ENCODE measurements around the gene PLA2G3.

Gene PLA2G3

DNA sequence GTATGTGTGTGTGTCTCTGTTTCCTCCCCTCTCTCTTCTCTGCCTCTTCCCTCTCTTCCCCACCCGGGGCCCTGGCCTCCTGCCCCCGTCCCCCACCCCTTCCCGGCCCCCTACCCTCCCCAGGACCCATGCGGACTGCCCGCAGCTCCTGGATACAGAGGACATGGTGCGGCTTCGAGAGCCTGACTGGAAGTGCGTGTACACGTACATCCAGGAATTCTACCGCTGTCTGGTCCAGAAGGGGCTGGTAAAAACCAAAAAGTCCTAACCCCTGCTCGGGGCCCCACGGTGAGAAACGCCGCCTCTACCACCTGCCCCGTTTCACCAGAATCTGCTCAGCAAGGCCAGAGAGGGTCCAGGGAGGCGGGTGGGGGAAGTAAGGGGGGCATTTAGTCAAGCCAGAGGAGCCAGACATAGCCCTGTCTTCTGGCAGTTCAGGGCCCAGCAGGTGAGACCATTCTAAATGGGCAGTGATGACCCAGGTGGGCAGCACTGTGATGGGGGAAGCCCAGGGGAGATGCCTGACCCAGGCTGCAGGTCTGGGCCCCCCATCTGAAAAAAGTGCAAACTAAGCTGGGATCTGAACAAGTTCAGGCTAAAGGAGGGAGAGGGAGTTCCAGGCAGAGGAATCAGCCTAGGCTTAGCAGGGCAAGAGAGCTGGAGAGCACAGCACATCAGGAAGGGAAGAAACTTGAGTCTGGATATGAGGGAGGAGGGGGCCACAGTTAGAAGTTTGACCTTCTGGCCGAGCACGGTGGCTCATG, 39.4 kb downstream of the PLA2G3 start:
- H3K4me1 ChIP-seq (ENCODE audit: insufficient read depth, poor library complexity, severe bottlenecking) = no peaks in the 10 kb centered on the region
- no peaks in the 10 kb centered on the region for H3K9me3 ChIP-seq (ENCODE audit: severe bottlenecking)
- H3K4me3 ChIP-seq (ENCODE audit: severe bottlenecking) = no peak overlapping the region
- no peak overlapping the region for H3K27ac ChIP-seq (ENCODE audit: poor library complexity, severe bottlenecking)
- no peak for DNase-seq (ENCODE audit: low spot score)
- no peaks in the 10 kb centered on the region for H3K27me3 ChIP-seq (ENCODE audit: insufficient read depth, poor library complexity, severe bottlenecking)
- no peak for ATAC-seq (ENCODE audit: low read depth)
- TF ChIP-seq, protein P1, sequence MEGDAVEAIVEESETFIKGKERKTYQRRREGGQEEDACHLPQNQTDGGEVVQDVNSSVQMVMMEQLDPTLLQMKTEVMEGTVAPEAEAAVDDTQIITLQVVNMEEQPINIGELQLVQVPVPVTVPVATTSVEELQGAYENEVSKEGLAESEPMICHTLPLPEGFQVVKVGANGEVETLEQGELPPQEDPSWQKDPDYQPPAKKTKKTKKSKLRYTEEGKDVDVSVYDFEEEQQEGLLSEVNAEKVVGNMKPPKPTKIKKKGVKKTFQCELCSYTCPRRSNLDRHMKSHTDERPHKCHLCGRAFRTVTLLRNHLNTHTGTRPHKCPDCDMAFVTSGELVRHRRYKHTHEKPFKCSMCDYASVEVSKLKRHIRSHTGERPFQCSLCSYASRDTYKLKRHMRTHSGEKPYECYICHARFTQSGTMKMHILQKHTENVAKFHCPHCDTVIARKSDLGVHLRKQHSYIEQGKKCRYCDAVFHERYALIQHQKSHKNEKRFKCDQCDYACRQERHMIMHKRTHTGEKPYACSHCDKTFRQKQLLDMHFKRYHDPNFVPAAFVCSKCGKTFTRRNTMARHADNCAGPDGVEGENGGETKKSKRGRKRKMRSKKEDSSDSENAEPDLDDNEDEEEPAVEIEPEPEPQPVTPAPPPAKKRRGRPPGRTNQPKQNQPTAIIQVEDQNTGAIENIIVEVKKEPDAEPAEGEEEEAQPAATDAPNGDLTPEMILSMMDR (IDR thresholded peaks at IDR 0.05; ENCODE audit: poor library complexity, severe bottlenecking) = no peak
- peaks cover 66% of the 10 kb centered on the region for H3K36me3 ChIP-seq (ENCODE audit: low read depth)

DNA sequence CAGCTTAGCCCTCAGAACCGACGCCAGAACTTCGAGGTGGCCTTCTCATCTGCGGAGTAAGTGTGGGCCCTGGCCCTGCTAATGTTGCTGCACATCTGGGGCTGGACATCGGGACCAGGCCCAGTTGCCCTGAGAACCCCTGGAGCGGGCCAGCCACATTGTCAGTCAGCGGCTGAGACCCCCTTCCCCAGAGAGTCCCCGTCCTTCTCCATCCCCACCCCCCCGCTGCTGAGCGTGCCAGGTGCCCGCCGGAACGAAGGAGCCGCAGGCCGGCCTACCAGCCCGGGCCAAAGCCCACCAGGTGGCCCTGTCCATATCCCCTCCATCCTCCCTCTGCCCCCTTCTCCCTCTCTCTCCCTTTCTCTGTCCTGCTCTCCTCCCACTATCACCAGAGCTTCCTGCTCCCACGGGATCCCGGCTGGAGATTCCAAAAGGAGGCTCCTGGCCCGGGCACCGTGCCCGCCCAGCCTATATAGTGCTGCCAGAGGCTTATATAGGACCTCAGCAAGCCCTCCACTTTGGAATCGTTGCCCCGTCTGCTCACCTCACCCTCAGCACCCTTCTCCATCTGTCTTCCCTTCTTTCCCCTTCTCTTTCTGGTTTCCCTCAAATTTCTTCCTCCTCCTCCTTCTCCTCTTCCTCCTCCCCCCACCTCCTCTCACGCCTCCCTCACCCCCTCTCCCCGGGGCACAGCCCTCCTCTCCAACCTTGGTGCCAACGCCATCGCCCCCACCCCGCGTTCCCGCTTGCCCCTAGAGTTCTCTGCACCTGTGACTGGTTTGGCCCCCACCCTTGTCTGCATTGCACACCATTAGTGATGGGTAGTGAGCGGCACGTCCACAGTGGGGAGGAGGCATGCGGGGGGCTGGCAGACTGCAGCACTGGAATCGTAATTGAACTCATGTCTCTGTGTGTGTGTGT, 40.2 kb downstream of the PLA2G3 start:
- Histone ChIP-seq H3K4me3 (ENCODE audit: severe bottlenecking) (no peak overlapping the region), H3K9me3 (ENCODE audit: severe bottlenecking) (no peaks in the 10 kb centered on the region), H3K36me3 (ENCODE audit: low read depth) (peaks cover 74% of the 10 kb centered on the region), H3K27ac (ENCODE audit: poor library complexity, severe bottlenecking) (no peak overlapping the region), H3K4me1 (ENCODE audit: insufficient read depth, poor library complexity, severe bottlenecking) (no peaks in the 10 kb centered on the region), H3K27me3 (ENCODE audit: insufficient read depth, poor library complexity, severe bottlenecking) (no peaks in the 10 kb centered on the region)
- DNase-seq (ENCODE audit: low spot score) (peak; percentile 59), ATAC-seq (ENCODE audit: low read depth) (no peak)
- TF ChIP-seq, protein P1 (IDR thresholded peaks at IDR 0.05; ENCODE audit: poor library complexity, severe bottlenecking) = no peak

DNA sequence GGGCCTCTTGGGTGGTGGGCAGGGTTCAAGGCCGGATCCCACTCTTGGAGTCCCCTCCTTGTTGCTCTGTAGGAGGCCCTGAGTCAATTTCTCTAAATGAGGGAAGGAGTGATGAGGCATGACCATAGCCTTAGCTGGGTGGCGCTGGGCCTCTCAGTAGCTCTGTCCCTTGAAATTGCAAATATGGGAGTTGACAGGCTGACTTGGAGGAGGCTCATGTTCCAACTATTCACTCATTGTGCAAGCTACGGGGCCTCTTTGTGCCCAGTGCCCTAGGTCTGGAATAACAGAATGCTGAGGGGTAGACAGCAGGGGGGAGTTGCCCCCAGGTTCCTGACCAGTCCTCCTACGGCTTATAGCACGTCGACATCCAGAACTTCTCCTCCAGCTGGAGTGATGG, 40.9 kb downstream of the PLA2G3 start:
- DNase-seq (ENCODE audit: low spot score) (no peak), ATAC-seq (ENCODE audit: low read depth) (no peak)
- Histone ChIP-seq H3K27me3 (ENCODE audit: insufficient read depth, poor library complexity, severe bottlenecking) (no peaks in the 10 kb centered on the region), H3K4me1 (ENCODE audit: insufficient read depth, poor library complexity, severe bottlenecking) (no peaks in the 10 kb centered on the region), H3K9me3 (ENCODE audit: severe bottlenecking) (no peaks in the 10 kb centered on the region), H3K27ac (ENCODE audit: poor library complexity, severe bottlenecking) (no peak overlapping the region), H3K4me3 (ENCODE audit: severe bottlenecking) (no peak overlapping the region), H3K36me3 (ENCODE audit: low read depth) (peaks cover 82% of the 10 kb centered on the region)
- TF ChIP-seq, protein P1 (IDR thresholded peaks at IDR 0.05; ENCODE audit: poor library complexity, severe bottlenecking) = no peak

DNA sequence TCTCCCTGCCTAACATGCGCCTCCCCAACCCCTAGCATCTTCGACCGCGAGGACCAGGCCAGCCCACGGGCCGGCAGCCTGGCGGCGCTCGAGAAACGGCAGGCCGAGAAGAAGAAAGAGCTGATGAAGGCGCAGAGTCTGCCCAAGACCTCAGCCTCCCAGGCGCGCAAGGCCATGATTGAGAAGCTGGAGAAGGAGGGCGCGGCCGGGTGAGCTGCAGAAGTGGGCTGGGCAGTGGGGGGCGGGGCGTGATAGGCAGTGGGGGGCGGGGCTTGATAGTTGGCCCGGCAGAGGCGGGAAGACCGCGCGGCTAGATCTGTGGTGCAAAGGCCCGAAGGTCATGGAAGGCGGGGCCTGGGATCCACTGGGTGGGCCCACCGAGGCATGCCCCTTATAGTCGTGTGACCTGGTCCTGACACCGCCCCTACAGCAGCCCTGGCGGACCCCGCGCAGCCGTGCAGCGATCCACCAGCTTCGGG, 41.6 kb downstream of the PLA2G3 start:
- no peak for ATAC-seq (ENCODE audit: low read depth)
- no peak for DNase-seq (ENCODE audit: low spot score)

More for the DNA sequence above, 41.6 kb downstream of the PLA2G3 start:
- Histone ChIP-seq H3K4me1 (ENCODE audit: insufficient read depth, poor library complexity, severe bottlenecking) (no peaks in the 10 kb centered on the region), H3K36me3 (ENCODE audit: low read depth) (peaks cover 89% of the 10 kb centered on the region), H3K4me3 (ENCODE audit: severe bottlenecking) (no peak overlapping the region), H3K27ac (ENCODE audit: poor library complexity, severe bottlenecking) (no peak overlapping the region), H3K27me3 (ENCODE audit: insufficient read depth, poor library complexity, severe bottlenecking) (no peaks in the 10 kb centered on the region), H3K9me3 (ENCODE audit: severe bottlenecking) (no peaks in the 10 kb centered on the region)
- TF ChIP-seq, protein P1 (IDR thresholded peaks at IDR 0.05; ENCODE audit: poor library complexity, severe bottlenecking) = no peak

Data from RWPE2 (cell line).